HL-60 (cell line): ENCODE results near the gene SH3BP4.

Source experiments
- GABPA ChIP-seq: IDR thresholded peaks from 2 replicates; pipeline ENCODE4 v1.6.1; 2012; ENCODE audit warnings: low read depth
- POLR2AphosphoS5 ChIP-seq: IDR thresholded peaks from 2 replicates; pipeline ENCODE4 v1.6.1; 2012; ENCODE audit warnings: low read depth
- SPI1 ChIP-seq: IDR thresholded peaks from 2 replicates; pipeline ENCODE4 v1.6.1; 2012; ENCODE audit warnings: low read depth, mild to moderate bottlenecking, borderline replicate concordance
- TF ChIP-seq, protein P1 (sequence below): IDR thresholded peaks from one replicate; pipeline ENCODE4 v1.5.1; 2011; ENCODE audit warnings: low read length, control low read depth, inconsistent platforms; ENCODE audit not compliant: insufficient read depth
- TF ChIP-seq, protein P2 (sequence below): IDR thresholded peaks from 2 replicates; pipeline ENCODE4 v1.6.1; 2012; ENCODE audit warnings: low read depth; ENCODE audit not compliant: insufficient replicate concordance

GRCh38 chr2:235041221-235041917, 89.6 kb downstream of the SH3BP4 start:
- TF ChIP-seq, protein P1, sequence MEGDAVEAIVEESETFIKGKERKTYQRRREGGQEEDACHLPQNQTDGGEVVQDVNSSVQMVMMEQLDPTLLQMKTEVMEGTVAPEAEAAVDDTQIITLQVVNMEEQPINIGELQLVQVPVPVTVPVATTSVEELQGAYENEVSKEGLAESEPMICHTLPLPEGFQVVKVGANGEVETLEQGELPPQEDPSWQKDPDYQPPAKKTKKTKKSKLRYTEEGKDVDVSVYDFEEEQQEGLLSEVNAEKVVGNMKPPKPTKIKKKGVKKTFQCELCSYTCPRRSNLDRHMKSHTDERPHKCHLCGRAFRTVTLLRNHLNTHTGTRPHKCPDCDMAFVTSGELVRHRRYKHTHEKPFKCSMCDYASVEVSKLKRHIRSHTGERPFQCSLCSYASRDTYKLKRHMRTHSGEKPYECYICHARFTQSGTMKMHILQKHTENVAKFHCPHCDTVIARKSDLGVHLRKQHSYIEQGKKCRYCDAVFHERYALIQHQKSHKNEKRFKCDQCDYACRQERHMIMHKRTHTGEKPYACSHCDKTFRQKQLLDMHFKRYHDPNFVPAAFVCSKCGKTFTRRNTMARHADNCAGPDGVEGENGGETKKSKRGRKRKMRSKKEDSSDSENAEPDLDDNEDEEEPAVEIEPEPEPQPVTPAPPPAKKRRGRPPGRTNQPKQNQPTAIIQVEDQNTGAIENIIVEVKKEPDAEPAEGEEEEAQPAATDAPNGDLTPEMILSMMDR: no peak
- no peak for TF ChIP-seq SPI1
- no peak for TF ChIP-seq POLR2AphosphoS5
- no peak for TF ChIP-seq GABPA
- TF ChIP-seq, protein P2, sequence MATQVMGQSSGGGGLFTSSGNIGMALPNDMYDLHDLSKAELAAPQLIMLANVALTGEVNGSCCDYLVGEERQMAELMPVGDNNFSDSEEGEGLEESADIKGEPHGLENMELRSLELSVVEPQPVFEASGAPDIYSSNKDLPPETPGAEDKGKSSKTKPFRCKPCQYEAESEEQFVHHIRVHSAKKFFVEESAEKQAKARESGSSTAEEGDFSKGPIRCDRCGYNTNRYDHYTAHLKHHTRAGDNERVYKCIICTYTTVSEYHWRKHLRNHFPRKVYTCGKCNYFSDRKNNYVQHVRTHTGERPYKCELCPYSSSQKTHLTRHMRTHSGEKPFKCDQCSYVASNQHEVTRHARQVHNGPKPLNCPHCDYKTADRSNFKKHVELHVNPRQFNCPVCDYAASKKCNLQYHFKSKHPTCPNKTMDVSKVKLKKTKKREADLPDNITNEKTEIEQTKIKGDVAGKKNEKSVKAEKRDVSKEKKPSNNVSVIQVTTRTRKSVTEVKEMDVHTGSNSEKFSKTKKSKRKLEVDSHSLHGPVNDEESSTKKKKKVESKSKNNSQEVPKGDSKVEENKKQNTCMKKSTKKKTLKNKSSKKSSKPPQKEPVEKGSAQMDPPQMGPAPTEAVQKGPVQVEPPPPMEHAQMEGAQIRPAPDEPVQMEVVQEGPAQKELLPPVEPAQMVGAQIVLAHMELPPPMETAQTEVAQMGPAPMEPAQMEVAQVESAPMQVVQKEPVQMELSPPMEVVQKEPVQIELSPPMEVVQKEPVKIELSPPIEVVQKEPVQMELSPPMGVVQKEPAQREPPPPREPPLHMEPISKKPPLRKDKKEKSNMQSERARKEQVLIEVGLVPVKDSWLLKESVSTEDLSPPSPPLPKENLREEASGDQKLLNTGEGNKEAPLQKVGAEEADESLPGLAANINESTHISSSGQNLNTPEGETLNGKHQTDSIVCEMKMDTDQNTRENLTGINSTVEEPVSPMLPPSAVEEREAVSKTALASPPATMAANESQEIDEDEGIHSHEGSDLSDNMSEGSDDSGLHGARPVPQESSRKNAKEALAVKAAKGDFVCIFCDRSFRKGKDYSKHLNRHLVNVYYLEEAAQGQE: no peak
